Testis (tissue), 2 donors: Measurements from ENCODE around the gene FAM72B.
"Not testable (repeated sequence)": the region's sequence is repeated elsewhere in the genome, so short reads cannot be mapped to it uniquely, and the experiment has no call there.

Source experiments
- POLR2A ChIP-seq: fragments of 450-650 bp; IDR thresholded peaks from one replicate; pipeline ENCODE4 v1.6.1; 2017; ENCODE audit warnings: antibody characterized with exemption, mild to moderate bottlenecking, moderate library complexity
- TF ChIP-seq, protein P1 (sequence below), 3 experiments: fragments of 450-650 bp in 2 of 3; fragments of 200-600 bp in 1 of 3; sonication (generic) in 1 of 3; IDR thresholded peaks; one replicate each; pipeline ENCODE4 v1.5.1; 2016 to 2019; ENCODE audit warnings: antibody characterized with exemption in 3 of 3, mild to moderate bottlenecking in 2 of 3, moderate library complexity in 1 of 3

DNA sequence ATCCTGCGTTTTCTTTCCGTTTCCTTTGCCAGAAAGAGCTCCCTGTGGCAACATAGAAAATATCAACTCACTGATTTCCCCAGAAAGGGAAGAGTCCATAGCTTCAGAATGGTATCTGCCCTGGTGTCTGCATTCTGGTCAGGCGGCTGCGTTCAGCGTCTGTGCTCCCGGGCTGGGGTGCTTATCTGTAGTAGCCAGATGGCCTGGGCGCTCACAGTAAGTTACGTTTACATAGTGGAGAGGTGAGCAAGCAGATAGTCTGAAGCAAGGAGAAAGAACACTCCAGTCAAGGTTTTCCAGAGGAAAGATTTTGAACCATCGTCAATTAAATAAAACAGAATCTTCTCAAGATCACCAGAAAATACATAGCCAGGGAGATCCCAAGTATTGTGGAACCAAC, 29.4 kb upstream of the FAM72B start:
- not testable (repeated sequence) for TF ChIP-seq POLR2A
- TF ChIP-seq, protein P1, sequence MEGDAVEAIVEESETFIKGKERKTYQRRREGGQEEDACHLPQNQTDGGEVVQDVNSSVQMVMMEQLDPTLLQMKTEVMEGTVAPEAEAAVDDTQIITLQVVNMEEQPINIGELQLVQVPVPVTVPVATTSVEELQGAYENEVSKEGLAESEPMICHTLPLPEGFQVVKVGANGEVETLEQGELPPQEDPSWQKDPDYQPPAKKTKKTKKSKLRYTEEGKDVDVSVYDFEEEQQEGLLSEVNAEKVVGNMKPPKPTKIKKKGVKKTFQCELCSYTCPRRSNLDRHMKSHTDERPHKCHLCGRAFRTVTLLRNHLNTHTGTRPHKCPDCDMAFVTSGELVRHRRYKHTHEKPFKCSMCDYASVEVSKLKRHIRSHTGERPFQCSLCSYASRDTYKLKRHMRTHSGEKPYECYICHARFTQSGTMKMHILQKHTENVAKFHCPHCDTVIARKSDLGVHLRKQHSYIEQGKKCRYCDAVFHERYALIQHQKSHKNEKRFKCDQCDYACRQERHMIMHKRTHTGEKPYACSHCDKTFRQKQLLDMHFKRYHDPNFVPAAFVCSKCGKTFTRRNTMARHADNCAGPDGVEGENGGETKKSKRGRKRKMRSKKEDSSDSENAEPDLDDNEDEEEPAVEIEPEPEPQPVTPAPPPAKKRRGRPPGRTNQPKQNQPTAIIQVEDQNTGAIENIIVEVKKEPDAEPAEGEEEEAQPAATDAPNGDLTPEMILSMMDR (IDR thresholded peaks at IDR 0.05) = not testable (repeated sequence)
